IPS-18c (cell line): ENCODE results near the gene NKX1-1.
"Not testable (repeated sequence)": the region's sequence is repeated elsewhere in the genome, so short reads cannot be mapped to it uniquely, and the experiment has no call there.

Experiments used
- H3K4me3 ChIP-seq: 2 replicates; pipeline ENCODE4 v1.7.0; 2013; ENCODE audit warnings: low read depth, mild to moderate bottlenecking, low read length, moderate library complexity; ENCODE audit not compliant: insufficient read depth
- H3K9me3 ChIP-seq: one replicate; pipeline ENCODE4 v1.6.1; 2013; ENCODE audit warnings: mild to moderate bottlenecking, low read length, moderate library complexity; ENCODE audit not compliant: control insufficient read depth, insufficient read depth

Gene NKX1-1

GRCh38 chr4:1398681-1399507 is 7.3 kb downstream of the NKX1-1 start:
- Histone ChIP-seq H3K4me3 (peak overlapping the region; percentile 9; the same call in 1 of the 2 replicates), H3K9me3 (peaks cover 33% of the 10 kb centered on the region)

GRCh38 chr4:1396806-1397455 is 9.3 kb downstream of the NKX1-1 start:
- H3K9me3 ChIP-seq, result peaks cover 29% of the 10 kb centered on the region
- no peak overlapping the region for H3K4me3 ChIP-seq

GRCh38 chr4:1395941-1396805 is 10.1 kb downstream of the NKX1-1 start:
- Histone ChIP-seq H3K9me3 (peaks cover 29% of the 10 kb centered on the region), H3K4me3 (no peak overlapping the region; the same call in 1 of the 2 replicates)

GRCh38 chr4:1395389-1395820 is 10.8 kb downstream of the NKX1-1 start:
- not testable (repeated sequence) for H3K4me3 ChIP-seq
- H3K9me3 ChIP-seq, result peaks cover 29% of the 10 kb centered on the region

GRCh38 chr4:1394554-1395388 is 11.5 kb downstream of the NKX1-1 start:
- not testable (repeated sequence) for H3K4me3 ChIP-seq
- peaks cover 29% of the 10 kb centered on the region for H3K9me3 ChIP-seq

GRCh38 chr4:1393866-1394265 is 12.4 kb downstream of the NKX1-1 start:
- no peak overlapping the region for H3K4me3 ChIP-seq
- peaks cover 25% of the 10 kb centered on the region for H3K9me3 ChIP-seq

GRCh38 chr4:1393363-1393762 is 12.9 kb downstream of the NKX1-1 start:
- H3K4me3 ChIP-seq, result not testable (repeated sequence)
- H3K9me3 ChIP-seq, result peaks cover 20% of the 10 kb centered on the region

GRCh38 chr4:1385373-1386340 is 20.6 kb downstream of the NKX1-1 start:
- no peak overlapping the region for H3K4me3 ChIP-seq
- H3K9me3 ChIP-seq, result no peaks in the 10 kb centered on the region

GRCh38 chr4:1384675-1385372 is 21.4 kb downstream of the NKX1-1 start:
- no peak overlapping the region for H3K4me3 ChIP-seq
- no peaks in the 10 kb centered on the region for H3K9me3 ChIP-seq

- no peak overlapping the region for H3K4me3 ChIP-seq
- no peaks in the 10 kb centered on the region for H3K9me3 ChIP-seq
Observed at GRCh38 chr4:1383728-1384591, 22.3 kb downstream of the NKX1-1 start.

GRCh38 chr4:1382776-1383727 is 23.2 kb downstream of the NKX1-1 start:
- no peak overlapping the region for H3K4me3 ChIP-seq
- no peaks in the 10 kb centered on the region for H3K9me3 ChIP-seq

GRCh38 chr4:1381944-1382541 is 24.2 kb downstream of the NKX1-1 start:
- Histone ChIP-seq H3K4me3 (no peak overlapping the region), H3K9me3 (no peaks in the 10 kb centered on the region)

GRCh38 chr4:1381181-1381621 is 25.0 kb downstream of the NKX1-1 start:
- no peaks in the 10 kb centered on the region for H3K9me3 ChIP-seq
- no peak overlapping the region for H3K4me3 ChIP-seq
